CD4-positive, alpha-beta T cell treated with Interleukin-10 for 1 hour (primary cell): ENCODE data around the gene GALM.
"Not testable (repeated sequence)": the region's sequence is repeated elsewhere in the genome, so short reads cannot be mapped to it uniquely, and the experiment has no call there.

Source experiments
- DNase-seq: peaks from one replicate; pipeline ENCODE4 v3.0.0-alpha.2; 2020

GALM gene

DNA sequence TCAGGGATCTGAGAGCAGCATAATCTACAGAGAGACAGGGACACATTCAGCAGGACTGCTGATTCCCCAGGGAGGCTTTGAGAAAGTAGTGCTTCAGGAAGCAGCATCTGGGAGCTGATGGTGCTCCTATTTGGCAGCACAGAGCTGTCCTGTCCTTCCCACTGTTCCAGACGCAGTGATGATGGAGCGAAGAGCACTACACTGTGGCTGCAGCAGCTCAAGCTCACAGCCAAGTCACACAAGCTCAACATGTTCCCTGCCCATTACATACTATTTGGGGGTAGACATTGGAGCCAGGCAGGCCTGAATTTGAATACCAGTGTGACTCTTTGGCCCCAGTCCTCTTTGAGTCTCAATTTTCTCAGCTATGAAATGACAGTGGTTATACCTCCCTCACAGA lies 15.2 kb upstream of the GALM start:
- no peak for DNase-seq

DNA sequence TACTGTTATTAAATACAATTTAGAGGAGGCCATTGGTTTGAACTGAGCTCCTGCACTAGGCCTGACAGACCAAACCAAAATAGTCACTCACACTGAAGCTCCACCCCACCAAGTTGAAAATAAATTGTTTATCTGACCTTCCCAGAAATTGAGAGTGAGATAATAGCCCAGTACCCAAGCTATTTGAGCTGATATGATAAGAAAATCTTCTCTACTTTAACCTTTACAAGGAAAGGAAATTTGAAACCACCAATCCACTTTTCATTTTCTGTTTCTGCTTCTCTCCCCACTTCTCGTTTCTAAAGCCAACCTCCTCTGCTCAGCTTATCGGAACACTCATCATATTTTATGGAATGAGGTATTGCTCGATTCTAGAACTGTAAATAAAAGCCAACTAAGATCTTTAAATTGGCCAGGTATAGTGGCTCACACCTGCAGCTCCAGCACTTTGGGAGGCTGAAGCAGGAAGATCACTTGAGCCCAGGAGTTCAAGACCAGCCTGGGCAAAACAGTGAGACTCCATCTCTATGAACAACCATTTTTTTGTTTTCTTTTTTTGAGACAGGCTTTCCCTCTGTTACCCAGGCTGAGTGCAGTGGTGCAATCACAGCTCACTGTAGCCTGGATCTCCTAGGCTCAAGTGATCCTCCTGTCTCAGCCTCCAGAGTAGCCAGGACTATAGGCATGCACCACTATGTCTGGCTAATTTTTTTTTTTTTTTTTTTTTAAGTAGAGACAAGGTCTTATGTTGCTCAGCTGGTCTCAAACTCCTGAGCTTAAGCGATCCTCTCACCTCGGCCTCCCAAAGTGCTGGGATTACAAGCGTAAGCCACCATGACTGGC lies 13.3 kb upstream of the GALM start:
- DNase-seq = peak; percentile 25

DNA sequence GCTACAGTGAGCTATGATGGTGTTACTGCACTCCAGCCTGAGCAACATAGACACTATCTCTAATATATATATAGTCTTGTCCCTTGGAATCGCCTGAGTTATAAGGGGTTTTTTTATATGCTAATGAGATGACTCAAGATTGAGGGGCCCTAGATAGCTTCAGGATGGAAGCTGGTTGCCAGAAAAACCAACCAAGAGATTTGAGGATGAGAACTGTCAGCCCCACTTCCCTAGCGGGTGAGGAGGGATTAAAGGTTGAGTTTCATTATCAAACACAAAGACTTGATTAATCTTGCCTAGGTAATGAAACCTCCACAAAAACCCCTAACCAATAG lies 12.6 kb upstream of the GALM start:
- no peak for DNase-seq

DNA sequence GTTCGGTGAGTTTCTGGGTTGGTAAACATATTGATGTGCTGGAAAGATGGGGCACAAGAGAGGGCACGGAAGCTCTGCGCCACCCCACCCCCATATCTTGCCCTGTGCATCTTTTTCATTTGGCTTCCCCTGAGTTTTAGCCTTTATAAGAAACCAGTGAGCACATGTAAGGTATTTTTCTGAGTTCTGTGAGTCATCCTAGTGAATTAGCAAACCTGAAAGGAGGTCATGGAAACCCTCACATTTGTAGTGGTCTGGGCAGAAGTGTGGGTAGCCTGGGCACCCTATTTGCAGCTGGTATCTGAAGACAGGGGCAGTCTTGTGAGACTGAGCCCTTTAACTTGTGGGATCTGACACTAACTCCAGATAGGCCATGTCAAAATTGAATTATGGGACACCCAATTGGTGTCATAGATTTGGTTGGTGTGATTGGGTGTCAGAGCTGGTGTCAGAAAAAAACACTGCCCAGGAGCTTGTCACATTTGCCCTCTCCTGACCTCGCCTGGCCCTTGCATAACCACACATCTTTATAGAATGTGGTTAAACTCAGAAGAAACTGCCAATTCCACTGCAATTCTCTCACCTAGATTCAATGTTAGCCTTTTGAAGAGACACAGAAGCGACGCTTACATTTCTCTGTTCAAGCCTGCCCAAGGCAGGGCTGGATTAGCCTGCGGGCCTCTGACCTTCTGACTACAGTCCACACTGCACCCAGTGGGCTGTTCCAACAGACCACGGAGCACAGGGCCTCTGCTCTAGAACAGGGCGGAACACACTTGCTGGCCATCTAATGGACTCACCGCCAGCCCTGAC lies 12.0 kb upstream of the GALM start:
- peak; percentile 57 for DNase-seq

DNA sequence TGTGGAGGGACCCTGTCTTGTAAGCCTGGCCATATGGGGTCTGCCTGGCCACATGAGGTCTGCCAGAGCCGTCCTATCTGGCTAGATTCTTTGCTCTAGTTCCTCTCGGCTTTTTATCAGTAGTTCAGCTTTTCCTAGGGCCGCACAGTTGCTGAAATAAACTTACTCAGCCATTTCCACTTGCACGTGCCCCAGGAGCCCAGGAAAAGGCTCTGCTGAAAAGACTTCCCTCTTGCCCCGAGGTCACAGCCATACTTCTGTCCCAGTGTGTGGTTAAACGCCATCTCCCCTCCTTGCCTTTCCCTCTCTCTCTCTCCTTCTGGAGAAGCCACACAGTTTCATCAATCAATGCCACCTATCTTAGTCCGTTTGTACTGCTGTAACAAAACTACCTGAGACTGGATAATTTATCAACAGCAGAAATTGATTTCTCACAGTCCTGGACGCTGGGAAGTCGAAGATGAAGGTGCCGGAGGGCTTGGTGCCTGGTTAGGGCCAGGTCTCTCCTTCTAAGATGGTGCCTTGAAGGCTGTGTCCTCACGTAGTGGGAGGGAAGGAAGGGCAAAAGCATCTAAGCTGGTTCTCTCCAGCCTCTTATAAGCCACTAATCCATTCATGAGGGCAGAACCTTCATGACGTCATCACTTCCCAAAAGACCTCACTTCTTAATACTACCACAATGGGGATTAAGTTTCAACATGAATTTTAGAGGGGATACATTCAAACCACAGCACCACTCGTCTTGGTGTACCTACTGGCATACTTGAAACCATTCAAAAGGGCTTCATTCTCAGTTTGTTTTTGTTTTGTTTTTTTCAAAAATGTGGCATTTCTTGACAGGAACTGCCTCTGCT lies 11.2 kb upstream of the GALM start:
- no peak for DNase-seq

DNA sequence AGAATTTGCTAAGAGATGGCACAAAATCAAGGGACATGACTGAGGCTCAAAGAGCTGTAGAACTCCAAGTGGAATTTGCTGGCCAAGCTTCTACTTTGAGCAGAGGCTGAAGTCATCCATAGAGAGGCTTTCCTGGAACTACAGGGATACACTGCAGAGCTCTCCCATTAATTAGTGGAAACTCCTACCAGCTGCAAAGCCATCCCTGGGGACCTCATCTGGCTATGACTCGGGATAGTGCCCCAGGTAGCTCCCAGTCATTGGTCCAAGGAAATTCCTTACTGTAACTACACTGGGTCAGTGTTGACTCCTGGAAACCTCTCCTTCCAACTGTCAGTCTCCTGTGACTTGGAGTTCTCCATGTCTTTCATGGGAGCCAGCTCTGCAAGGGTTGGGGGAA lies 10.5 kb upstream of the GALM start:
- no peak for DNase-seq

DNA sequence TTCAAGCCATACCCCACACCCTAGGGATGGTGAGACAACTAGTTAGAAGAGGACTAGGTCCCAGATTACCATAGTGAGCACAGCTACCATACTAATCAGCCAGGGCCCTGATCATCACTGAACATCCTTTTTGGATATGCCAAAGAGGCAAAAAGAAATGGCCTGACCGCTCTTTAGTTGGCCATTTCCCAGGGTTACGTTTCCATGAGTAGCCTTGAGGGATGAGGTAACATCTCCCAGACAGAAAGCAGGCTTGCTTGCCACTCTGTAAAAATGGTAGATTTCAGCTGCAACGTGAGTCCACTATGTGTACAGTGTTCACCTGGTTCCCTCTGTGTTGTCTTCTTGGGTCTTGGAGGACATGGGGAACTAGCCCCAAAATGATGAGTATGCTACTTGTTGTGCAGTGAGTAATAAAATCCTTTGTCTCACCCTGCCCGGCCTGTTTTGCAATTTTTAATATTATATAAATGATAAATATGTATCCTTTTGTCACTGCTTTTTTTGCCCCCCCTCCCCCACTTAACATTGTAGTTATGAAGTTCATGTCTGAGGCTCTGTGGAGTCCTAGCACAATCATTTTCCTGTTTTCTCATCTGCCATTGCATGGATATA lies 8.9 kb upstream of the GALM start:
- no peak for DNase-seq

DNA sequence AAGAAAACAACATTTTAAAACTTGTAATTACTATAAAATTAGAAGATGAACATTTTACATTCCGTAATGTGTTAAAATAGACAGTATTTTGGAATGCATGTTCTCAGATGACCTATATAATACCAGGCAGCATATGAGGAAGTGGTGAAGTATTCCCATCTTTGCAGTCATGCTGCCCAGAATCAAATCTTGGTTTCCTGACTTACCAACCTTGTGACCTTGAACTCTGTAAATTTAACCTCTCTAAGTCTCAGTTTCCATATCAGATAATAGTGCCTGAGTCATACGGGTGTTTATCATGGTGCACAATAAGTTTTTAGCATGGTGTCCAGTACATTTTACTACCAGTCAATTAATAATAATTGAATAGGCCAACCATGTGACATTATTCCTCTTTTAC lies 7.3 kb upstream of the GALM start:
- no peak for DNase-seq

DNA sequence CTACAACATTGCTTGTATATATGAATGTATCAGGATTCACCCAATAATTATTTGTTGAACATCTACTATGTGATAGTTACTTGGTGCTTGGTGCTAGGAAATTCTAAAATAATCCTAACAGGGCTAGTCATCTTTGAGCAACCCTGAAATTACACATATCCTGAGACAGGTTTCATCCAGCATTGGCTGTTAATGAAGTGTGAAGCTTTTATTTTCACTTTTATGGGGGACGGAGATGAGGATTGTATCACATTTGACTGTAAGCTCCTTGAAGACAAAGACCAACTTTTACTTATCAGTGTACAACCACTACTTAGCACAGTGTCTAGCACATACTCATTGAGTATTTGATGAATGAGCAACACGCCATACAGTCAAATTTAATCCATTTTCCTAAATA lies 6.8 kb upstream of the GALM start:
- no peak for DNase-seq

DNA sequence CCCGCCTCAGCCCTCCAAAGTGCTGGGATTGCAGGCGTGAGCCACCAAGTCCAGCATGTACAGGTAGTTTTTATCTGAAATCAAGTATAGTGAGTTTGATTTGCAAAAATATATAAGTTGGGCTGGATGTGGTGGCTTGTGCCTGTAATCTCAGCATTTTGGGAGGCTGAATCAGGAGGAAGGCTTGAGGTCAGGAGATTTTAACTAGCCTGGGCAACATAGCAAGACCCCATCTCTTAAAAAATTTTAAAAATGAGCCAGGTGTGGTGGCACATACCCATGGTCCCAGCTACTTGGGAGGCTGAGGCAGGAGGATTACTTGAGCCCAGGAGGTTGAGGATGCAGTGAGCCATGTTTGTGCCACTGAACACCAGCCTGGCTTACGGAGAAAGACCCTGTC lies 5.6 kb upstream of the GALM start:
- DNase-seq = no peak

DNA sequence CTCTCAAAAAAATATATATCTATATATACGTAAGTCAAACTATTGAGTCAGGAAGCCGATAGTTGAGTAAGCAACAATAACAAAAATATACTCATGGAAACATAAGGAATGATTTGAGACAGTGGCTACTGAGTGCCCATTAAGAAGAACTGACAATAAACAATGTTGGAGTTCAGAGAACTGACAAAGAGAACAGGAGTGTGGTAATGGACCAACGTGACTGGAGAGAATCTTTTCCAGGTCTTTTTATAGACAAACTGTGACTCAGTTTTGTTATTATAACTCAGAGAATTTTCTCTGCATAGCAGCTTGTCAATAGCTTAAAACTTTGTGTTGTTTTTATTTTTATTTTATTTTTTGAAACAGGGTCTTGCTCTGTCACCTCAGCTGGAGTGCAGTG lies 4.6 kb upstream of the GALM start:
- no peak for DNase-seq

DNA sequence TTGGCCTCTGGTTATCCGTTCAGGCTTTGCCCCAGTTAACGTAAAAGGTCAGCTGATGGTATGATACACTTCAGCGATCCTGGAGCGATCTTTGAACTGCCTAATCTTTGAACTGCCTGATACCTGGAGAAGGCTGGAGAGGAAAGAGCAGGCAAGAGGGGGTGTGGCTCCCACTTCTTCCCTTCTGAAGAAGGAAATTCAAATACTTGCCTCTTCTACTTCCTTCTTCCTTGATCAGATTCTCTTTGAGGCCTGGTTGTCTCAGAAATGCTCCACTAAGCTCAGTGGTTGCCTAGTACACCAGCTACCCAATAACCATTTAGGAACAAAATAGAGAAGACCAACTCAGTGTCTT lies 619 bp downstream of the GALM start:
- peak; percentile 44 for DNase-seq

DNA sequence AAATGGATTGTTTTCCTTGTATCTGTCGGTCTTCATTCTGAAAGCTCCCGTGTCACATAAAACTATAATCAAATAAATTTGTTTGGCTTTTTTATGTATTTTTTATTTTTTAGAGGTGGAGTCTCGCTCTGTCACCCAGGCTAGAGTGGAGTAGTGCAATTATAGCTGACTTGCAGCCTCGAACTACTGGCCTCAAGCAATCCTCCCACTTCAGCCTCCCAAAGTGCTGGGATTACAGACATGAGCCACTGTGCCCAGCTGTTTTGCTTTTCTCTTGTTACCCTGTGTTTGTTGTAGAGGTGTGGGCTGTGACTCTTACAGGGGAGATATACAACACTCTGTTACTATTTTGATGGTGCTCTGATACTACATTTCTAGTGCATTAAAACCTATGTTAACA lies 2.2 kb downstream of the GALM start:
- no peak for DNase-seq

DNA sequence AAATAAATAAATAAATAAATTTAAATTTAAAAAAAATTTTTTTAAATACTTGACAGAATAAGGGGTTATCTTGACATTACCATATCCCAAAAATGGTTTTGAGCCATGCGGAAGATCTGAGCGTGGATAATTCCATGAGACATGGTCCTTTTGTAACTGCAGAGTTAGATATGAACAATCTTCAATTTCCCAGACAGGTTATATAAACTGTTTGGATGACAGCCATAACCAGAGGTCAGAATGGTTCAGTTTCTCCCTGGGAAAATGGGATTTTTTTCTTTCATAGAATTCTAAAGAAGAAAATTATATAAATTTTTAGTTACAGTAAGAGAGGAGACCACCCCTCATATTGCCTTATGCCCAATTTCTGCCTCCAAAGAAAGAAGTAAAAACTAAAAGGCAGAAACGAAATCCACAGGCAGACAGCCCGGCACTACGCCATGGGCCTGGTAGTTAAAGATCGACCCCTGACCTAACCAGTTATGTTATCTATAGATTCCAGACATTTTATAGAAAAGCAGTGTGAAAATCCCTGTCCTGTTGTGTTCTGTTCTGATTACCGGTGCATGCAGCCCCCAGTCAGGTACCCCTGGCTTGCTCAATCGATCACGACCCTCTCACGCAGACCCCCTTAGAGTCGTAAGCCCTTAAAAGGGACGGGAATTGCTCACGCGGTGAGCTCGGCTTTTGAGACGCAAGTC lies 3.0 kb downstream of the GALM start:
- DNase-seq = no peak

DNA sequence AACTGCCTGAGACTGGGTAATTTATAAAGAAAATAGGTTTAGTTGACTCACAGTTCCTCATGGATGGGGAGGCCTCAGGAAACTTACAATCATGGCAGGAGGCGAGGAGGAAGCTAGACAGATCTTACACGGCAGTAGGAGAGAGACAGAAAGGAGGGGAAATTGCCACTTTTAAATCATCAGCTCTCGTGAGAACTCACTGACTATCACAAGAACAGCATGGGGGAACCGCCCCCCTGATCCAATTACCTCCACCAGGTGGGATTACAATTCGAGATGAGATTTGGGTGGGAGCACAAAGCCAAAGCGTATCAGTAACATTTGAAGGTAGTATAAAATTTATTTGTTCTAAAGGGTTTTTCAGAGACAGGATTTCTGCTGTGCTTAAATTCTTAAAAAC lies 5.4 kb downstream of the GALM start:
- no peak for DNase-seq

DNA sequence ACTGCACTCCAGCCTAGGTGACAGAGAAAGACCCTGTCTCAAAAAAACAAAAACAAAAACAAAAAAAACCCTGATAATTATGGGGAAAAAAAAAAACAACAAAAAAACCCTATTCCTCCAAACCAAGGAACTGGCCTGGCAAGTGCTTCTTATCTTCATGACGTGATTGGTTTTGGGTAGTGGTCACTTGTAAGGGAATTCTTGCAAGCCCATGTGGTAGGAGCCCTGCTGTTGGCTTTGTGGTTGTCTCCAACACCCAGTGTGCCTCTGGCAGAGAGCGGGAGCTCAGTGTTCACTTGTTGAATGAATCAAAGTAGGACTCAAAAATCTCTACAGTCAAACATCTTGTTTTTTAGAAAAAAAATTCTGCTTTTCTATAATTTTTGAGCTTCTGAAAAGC lies 6.0 kb downstream of the GALM start:
- no peak for DNase-seq

DNA sequence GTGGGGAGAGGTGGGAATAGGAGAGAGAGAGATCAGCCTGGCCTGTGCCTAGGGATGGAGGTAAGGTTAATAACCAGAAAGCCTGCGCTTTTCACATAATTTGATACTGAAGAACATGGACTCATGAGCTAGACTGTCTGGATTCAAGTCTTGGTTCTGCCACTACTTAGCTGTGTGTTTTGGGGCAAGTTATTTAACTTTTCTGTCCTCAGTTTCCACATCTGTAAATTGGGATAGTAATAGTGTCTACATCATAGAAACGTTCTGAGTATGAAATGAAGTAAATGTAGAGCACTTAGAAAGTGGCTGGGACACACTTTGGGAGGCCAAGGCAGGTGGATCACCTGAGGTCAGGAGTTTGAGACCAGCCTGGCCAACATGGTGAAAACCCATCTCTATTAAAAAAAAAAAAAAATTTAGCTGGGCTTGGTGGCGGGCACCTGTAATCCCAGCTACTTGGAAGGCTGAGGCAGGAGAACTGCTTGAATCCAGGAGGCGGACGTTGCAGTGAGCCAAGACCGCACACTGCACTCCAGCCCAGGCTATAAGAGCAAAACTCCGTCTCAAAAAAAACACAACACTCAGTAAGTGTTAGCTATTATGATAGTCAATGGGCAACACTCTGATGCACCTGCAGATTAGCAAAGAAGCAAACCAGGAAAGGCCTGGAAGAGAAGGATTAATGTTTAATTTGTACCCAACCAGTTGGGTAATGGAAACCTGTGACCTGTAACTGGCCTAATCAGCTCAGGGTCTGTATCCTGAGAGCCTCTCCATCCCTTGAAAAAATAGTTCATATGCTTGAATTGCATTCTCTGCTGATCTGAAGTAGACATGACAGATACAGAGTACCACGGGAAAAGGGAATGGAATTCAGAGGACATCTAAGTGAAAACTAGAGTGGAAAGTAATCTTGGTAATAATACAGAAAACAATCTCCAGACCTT lies 6.8 kb downstream of the GALM start:
- DNase-seq = no peak

DNA sequence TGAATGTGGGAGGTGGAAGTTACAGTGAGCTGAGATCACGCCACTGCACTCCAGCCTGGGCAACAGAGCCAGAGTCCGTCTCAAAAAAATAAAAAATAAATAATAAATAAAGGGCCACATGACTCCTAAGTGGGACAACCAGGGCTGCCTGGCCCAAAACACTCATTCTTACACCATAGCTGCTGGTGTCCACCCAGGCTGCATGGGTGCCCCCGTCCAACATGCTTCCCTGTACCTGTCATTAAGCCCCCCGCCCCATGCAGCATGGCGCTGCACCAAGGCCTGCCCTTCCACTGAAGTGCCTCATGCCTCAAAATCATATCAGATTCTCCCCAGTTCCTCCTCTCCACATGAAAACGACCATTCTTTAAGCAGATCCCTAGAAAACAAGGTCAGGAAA lies 10.8 kb downstream of the GALM start:
- DNase-seq = no peak

DNA sequence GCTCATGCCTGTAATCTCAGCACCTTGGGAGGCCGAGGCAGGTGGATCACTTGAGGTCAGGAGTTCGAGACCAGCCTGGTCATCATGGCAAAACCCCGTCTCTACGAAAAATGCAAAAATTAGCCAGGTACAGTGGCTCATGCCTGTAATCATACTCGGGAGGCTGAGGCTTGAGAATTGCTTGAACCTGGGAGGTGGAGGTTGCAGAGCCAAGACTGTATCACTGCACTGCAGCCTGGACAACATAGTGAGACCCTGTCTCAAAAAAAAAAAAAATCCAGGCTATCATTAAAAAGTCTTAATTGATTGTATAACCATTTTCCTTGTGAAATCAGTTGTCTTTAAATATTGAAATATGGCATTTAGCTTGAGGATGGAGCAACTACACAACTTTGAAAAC lies 15.0 kb downstream of the GALM start:
- DNase-seq = not testable (repeated sequence)

DNA sequence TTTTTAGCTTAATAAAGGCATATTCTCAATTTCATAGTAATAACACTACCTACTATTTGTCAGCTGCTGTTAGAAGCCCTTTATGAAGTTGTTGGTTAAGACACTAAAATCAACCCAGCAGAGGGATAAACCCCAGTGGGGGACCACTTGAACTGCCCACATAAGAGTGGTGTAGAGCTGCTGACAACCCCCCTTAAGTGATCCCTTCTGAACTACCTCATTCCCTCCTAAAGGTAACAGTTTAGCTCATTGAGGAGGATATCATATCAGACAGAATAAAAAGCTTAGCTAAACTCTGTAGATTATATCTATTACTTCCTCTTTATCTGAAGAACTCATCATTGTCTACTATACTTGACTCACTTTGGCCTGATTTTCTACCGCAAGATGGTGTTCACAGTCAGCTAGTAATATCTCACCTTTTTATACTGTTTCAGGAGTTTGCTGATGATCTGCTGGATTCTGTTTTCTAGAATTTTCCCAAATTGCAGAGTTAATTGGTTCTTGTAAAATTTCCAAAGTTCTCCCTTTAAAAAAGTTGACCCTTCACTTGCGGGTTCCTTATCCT lies 16.2 kb downstream of the GALM start:
- DNase-seq = peak; percentile 69

DNA sequence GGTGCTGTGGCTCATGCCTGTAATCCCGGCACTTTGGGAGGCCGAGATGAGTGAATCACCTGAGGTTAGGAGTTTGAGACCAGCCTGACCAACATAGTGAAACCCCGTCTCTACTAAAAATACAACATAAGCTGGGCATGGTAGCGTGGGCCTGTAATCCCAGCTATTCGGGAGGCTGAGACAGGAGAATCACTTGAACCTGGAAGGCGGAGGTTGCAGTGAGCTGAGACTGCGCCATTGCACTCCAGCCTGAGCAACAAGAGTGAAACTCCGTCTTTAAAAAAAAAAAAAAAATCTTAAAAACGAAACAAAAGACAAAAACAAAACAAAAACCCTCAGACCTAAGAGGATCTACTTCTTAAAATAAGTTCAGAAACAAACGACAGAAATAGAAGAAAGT lies 16.7 kb downstream of the GALM start:
- DNase-seq = peak; percentile 45
